Fibroblast of lung (primary cell): ENCODE data around the gene CACYBP.

Source experiments
- EZH2 ChIP-seq: IDR thresholded peaks from 2 replicates; pipeline ENCODE4 v1.5.1; 2012; ENCODE audit warnings: low read length, control low read depth, mild to moderate bottlenecking; ENCODE audit errors: missing control alignments
- TF ChIP-seq, protein P1 (sequence below), 2 donors: IDR thresholded peaks in 1 of 2; conservative IDR thresholded peaks in 1 of 2; 1 replicate in 1 of 2; 2 replicates in 1 of 2; pipeline ENCODE4 v1.5.1; 2011 to 2012; ENCODE audit warnings: low read length in 2 of 2, control low read depth in 1 of 2, inconsistent platforms in 1 of 2, low read depth in 1 of 2, mild to moderate bottlenecking in 1 of 2

- TF ChIP-seq, protein P1, sequence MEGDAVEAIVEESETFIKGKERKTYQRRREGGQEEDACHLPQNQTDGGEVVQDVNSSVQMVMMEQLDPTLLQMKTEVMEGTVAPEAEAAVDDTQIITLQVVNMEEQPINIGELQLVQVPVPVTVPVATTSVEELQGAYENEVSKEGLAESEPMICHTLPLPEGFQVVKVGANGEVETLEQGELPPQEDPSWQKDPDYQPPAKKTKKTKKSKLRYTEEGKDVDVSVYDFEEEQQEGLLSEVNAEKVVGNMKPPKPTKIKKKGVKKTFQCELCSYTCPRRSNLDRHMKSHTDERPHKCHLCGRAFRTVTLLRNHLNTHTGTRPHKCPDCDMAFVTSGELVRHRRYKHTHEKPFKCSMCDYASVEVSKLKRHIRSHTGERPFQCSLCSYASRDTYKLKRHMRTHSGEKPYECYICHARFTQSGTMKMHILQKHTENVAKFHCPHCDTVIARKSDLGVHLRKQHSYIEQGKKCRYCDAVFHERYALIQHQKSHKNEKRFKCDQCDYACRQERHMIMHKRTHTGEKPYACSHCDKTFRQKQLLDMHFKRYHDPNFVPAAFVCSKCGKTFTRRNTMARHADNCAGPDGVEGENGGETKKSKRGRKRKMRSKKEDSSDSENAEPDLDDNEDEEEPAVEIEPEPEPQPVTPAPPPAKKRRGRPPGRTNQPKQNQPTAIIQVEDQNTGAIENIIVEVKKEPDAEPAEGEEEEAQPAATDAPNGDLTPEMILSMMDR (conservative IDR thresholded peaks at IDR 0.05 in 1 of 2, IDR thresholded peaks at IDR 0.05 in 1 of 2; ENCODE audit: low read depth in 1 of 2, low read length in 2 of 2) = no peak
- TF ChIP-seq EZH2 = no peak
Observed at GRCh38 chr1:175019524-175019923, 19.8 kb downstream of the CACYBP start.
